Measurements from ENCODE around the gene PLG. TPM values are rescaled to one million over a fixed set of nuclear protein-coding genes. Genes with fewer than 3 reads are reported as not detected.

Gene PLG
- total RNA-seq, 2 donors from 2014 or later, result not detected

- no peak overlapping the region for H3K4me3 ChIP-seq
- no peaks in the 10 kb centered on the region for H3K27me3 ChIP-seq
- no peak for DNase-seq
- no peaks in the 10 kb centered on the region for H3K9me3 ChIP-seq
- no peaks in the 10 kb centered on the region for H3K36me3 ChIP-seq (replicated peaks in 1 of 2; ENCODE audit: insufficient read depth in 1 of 2, low read depth in 2 of 2)
- no peaks in the 10 kb centered on the region for H3K4me1 ChIP-seq
- no peak for ATAC-seq
- WGBS, 2 donors, result 82 to 84% methylated on average over 3 of the region's 3 CpGs
- H3K27ac ChIP-seq, result no peak overlapping the region
- TF ChIP-seq, protein P1, sequence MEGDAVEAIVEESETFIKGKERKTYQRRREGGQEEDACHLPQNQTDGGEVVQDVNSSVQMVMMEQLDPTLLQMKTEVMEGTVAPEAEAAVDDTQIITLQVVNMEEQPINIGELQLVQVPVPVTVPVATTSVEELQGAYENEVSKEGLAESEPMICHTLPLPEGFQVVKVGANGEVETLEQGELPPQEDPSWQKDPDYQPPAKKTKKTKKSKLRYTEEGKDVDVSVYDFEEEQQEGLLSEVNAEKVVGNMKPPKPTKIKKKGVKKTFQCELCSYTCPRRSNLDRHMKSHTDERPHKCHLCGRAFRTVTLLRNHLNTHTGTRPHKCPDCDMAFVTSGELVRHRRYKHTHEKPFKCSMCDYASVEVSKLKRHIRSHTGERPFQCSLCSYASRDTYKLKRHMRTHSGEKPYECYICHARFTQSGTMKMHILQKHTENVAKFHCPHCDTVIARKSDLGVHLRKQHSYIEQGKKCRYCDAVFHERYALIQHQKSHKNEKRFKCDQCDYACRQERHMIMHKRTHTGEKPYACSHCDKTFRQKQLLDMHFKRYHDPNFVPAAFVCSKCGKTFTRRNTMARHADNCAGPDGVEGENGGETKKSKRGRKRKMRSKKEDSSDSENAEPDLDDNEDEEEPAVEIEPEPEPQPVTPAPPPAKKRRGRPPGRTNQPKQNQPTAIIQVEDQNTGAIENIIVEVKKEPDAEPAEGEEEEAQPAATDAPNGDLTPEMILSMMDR (IDR thresholded peaks at IDR 0.05), result no peak
- no peak for TF ChIP-seq POLR2A (IDR thresholded peaks at IDR 0.05)
- intact Hi-C loops (cut with DNase I), result no loop called here
These were observed 90.0 kb downstream of the PLG start for GRCh38 chr6:160791981-160792418.

- Histone ChIP-seq H3K4me3 (no peak overlapping the region), H3K27me3 (no peaks in the 10 kb centered on the region), H3K9me3 (no peaks in the 10 kb centered on the region), H3K36me3 (replicated peaks in 1 of 2; ENCODE audit: insufficient read depth in 1 of 2, low read depth in 2 of 2) (no peaks in the 10 kb centered on the region), H3K27ac (no peak overlapping the region), H3K4me1 (no peaks in the 10 kb centered on the region)
- WGBS, 2 donors, result 74 to 77% methylated on average over 6 of the region's 6 CpGs
- intact Hi-C loops (cut with DNase I), result no loop called here
- TF ChIP-seq POLR2A (IDR thresholded peaks at IDR 0.05), result no peak
- TF ChIP-seq, protein P1 (IDR thresholded peaks at IDR 0.05), result no peak
- DNase-seq (no peak), ATAC-seq (no peak)
These were observed 90.7 kb downstream of the PLG start for GRCh38 chr6:160792708-160793107.

GRCh38 chr6:160793652-160794051 is 91.6 kb downstream of the PLG start:
- H3K27me3 ChIP-seq, result no peaks in the 10 kb centered on the region
- 95% methylated on average over 1 of the region's 1 CpG for WGBS, 2 donors
- intact Hi-C loops (cut with DNase I), result no loop called here
- no peaks in the 10 kb centered on the region for H3K36me3 ChIP-seq (replicated peaks in 1 of 2; ENCODE audit: insufficient read depth in 1 of 2, low read depth in 2 of 2)
- no peak overlapping the region for H3K4me3 ChIP-seq
- TF ChIP-seq POLR2A (IDR thresholded peaks at IDR 0.05), result no peak
- TF ChIP-seq, protein P1 (IDR thresholded peaks at IDR 0.05), result no peak
- no peaks in the 10 kb centered on the region for H3K4me1 ChIP-seq
- no peak for ATAC-seq
- no peak for DNase-seq
- no peak overlapping the region for H3K27ac ChIP-seq
- no peaks in the 10 kb centered on the region for H3K9me3 ChIP-seq

GRCh38 chr6:160795721-160796120 is 93.7 kb downstream of the PLG start:
- H3K4me1 ChIP-seq, result no peaks in the 10 kb centered on the region
- no peak for DNase-seq

DNA sequence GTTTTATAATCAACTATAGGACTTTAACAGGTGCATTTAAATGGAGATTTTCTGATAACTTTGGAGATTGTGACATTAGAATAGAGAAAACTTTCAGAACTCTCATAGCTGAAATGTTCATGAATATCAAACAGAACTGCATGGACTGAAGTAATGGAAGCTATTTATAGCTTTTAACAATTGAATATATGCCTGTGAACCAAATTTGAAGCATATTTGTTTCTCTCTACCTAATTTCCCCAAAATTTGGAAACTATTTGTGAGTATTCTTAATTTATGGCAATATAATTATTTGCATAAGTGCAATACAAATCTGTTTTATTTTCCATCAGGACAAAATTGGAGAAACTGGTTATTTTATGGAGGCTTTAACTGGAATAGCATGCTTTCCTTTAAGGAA is 96.6 kb downstream of the PLG start:
- no peak for ATAC-seq
- Histone ChIP-seq H3K4me3 (no peak overlapping the region), H3K4me1 (no peaks in the 10 kb centered on the region), H3K9me3 (no peaks in the 10 kb centered on the region), H3K36me3 (replicated peaks in 1 of 2; ENCODE audit: insufficient read depth in 1 of 2, low read depth in 2 of 2) (no peaks in the 10 kb centered on the region), H3K27ac (no peak overlapping the region), H3K27me3 (no peaks in the 10 kb centered on the region)
- intact Hi-C loops (cut with DNase I), result no loop called here
- DNase-seq, result no peak
- no peak for TF ChIP-seq POLR2A (IDR thresholded peaks at IDR 0.05)
- TF ChIP-seq, protein P1 (IDR thresholded peaks at IDR 0.05), result no peak

More at GRCh38 chr6:160795721-160796120, 93.7 kb downstream of the PLG start:
- no peaks in the 10 kb centered on the region for H3K9me3 ChIP-seq
- no peak overlapping the region for H3K4me3 ChIP-seq
- H3K36me3 ChIP-seq (replicated peaks in 1 of 2; ENCODE audit: insufficient read depth in 1 of 2, low read depth in 2 of 2), result no peaks in the 10 kb centered on the region
- no peak for ATAC-seq
- H3K27ac ChIP-seq, result no peak overlapping the region
- no peak for TF ChIP-seq POLR2A (IDR thresholded peaks at IDR 0.05)
- TF ChIP-seq, protein P1 (IDR thresholded peaks at IDR 0.05), result no peak
- 30 to 39% methylated on average over 1 of the region's 1 CpG for WGBS, 2 donors
- intact Hi-C loops (cut with DNase I), result no loop called here
- no peaks in the 10 kb centered on the region for H3K27me3 ChIP-seq
